ENCODE measurements around the gene SMCHD1.

DNA sequence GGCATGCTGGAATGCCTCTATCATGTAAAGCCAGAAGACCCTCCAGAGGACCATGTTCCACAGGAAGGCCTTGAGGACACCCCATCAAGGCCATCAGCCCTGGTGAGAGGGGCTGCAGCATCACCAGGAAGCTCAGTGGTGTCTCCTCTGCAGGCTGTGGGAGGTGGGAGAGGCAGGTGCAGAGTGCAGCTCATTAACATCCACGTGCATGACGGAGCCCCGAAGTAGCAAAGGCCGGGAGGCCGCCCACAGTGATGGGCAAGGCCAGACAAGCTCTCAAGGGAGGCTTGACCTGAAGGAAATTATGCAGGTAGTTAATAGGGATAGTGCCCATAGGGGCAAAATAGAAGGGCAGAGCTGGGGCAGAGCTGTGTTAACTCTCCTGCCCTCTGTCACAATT is 30.3 kb upstream of the SMCHD1 start:
- TF ChIP-seq, protein P1, sequence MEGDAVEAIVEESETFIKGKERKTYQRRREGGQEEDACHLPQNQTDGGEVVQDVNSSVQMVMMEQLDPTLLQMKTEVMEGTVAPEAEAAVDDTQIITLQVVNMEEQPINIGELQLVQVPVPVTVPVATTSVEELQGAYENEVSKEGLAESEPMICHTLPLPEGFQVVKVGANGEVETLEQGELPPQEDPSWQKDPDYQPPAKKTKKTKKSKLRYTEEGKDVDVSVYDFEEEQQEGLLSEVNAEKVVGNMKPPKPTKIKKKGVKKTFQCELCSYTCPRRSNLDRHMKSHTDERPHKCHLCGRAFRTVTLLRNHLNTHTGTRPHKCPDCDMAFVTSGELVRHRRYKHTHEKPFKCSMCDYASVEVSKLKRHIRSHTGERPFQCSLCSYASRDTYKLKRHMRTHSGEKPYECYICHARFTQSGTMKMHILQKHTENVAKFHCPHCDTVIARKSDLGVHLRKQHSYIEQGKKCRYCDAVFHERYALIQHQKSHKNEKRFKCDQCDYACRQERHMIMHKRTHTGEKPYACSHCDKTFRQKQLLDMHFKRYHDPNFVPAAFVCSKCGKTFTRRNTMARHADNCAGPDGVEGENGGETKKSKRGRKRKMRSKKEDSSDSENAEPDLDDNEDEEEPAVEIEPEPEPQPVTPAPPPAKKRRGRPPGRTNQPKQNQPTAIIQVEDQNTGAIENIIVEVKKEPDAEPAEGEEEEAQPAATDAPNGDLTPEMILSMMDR (IDR thresholded peaks at IDR 0.05): no peak
- TF ChIP-seq POLR2A (IDR thresholded peaks at IDR 0.05): no peak

Data from right lobe of liver (tissue), 4 donors.